Thoracic aorta (tissue), 2 donors: Measurements from ENCODE around the gene A3GALT2. TPM values are rescaled to one million over a fixed set of nuclear protein-coding genes. Genes with fewer than 3 reads are reported as not detected.

Source experiments
- ATAC-seq: fragments of 150-250 bp; one replicate; pipeline ENCODE4 v1.8.0; 2017; ENCODE audit warnings: low read depth; ENCODE audit not compliant: insufficient number of reproducible peaks, low FRiP score
- DNase-seq: peaks from one replicate; pipeline ENCODE4 v3.0.0-alpha.2; 2020; ENCODE audit warnings: low spot score
- H3K27ac ChIP-seq, 2 donors: fragments of 200-600 bp; sonication (generic); 1 replicate in 1 of 2; 2 replicates in 1 of 2; pipeline ENCODE4 v1.5.1; 2016; ENCODE audit warnings: mild to moderate bottlenecking in 2 of 2, moderate library complexity in 2 of 2
- H3K27me3 ChIP-seq: fragments of 200-600 bp; sonication (generic); replicated peaks from 2 replicates; pipeline ENCODE4 v1.6.0; 2016; ENCODE audit warnings: mild to moderate bottlenecking; ENCODE audit not compliant: insufficient read depth
- H3K36me3 ChIP-seq: fragments of 200-600 bp; sonication (generic); one replicate; pipeline ENCODE4 v1.5.1; 2016
- H3K4me1 ChIP-seq, 2 donors: fragments of 200-600 bp; sonication (generic); 1 replicate in 1 of 2; 2 replicates in 1 of 2; pipeline versions ENCODE4 v1.5.1 to v1.6.0; 2016; ENCODE audit warnings: low read depth in 2 of 2, mild to moderate bottlenecking in 1 of 2; ENCODE audit not compliant: control insufficient read depth in 1 of 2
- H3K4me3 ChIP-seq: fragments of 200-600 bp; sonication (generic); 2 replicates; pipeline ENCODE4 v1.5.1; 2016; ENCODE audit warnings: mild to moderate bottlenecking
- H3K9me3 ChIP-seq: fragments of 200-600 bp; sonication (generic); 2 replicates; pipeline ENCODE4 v1.5.1; 2016
- CTCF ChIP-seq: fragments of 200-600 bp; sonication (generic); IDR thresholded peaks from one replicate; pipeline ENCODE4 v1.5.1; 2019; ENCODE audit warnings: antibody characterized with exemption
- total RNA-seq, 2 donors: library from RNA; depleted of rRNA; stranded (reverse); fragments of >200 nt; gene quantifications; one replicate each; pipeline versions ENCODE4 v1.1.0 to v1.2.3, GENCODE V29; 2016

A3GALT2 gene
- total RNA-seq, 2 donors from 2014 or later = 0.54 to 0.71 TPM

- TF ChIP-seq CTCF = no peak
- Histone ChIP-seq H3K4me1 (peaks cover 8 to 23% of the 10 kb centered on the region in 2 donors), H3K9me3 (no peaks in the 10 kb centered on the region), H3K27ac (no peak overlapping the region), H3K27me3 (no peaks in the 10 kb centered on the region), H3K36me3 (peaks cover 3% of the 10 kb centered on the region), H3K4me3 (no peak overlapping the region)
- ATAC-seq (no peak), DNase-seq (no peak)
Measured at GRCh38 chr1:33358795-33359503, 38.1 kb upstream of the A3GALT2 start.

- Histone ChIP-seq H3K9me3 (no peaks in the 10 kb centered on the region), H3K36me3 (peaks cover 3% of the 10 kb centered on the region), H3K4me1 (peaks cover 1 to 16% of the 10 kb centered on the region in 2 donors), H3K27ac (no peak overlapping the region), H3K4me3 (no peak overlapping the region), H3K27me3 (no peaks in the 10 kb centered on the region)
- no peak for TF ChIP-seq CTCF
- no peak for DNase-seq
- ATAC-seq = no peak
Measured at GRCh38 chr1:33358114-33358794, 37.4 kb upstream of the A3GALT2 start.

GRCh38 chr1:33357099-33357498 is 36.2 kb upstream of the A3GALT2 start:
- no peak for TF ChIP-seq CTCF
- H3K36me3 ChIP-seq = peaks cover 3% of the 10 kb centered on the region
- DNase-seq = no peak
- no peaks in the 10 kb centered on the region for H3K9me3 ChIP-seq
- peaks cover 0 to 5% of the 10 kb centered on the region in 2 donors for H3K4me1 ChIP-seq
- H3K27ac ChIP-seq = no peak overlapping the region
- H3K4me3 ChIP-seq = no peak overlapping the region
- ATAC-seq = no peak
- H3K27me3 ChIP-seq = no peaks in the 10 kb centered on the region

GRCh38 chr1:33354707-33355316 is 33.9 kb upstream of the A3GALT2 start:
- H3K36me3 ChIP-seq = peaks cover 3% of the 10 kb centered on the region
- no peak overlapping the region for H3K4me3 ChIP-seq
- TF ChIP-seq CTCF = no peak
- H3K9me3 ChIP-seq = no peaks in the 10 kb centered on the region
- no peaks in the 10 kb centered on the region for H3K27me3 ChIP-seq
- peaks cover 0 to 9% of the 10 kb centered on the region in 2 donors for H3K4me1 ChIP-seq
- no peak for DNase-seq
- no peak for ATAC-seq
- no peak overlapping the region for H3K27ac ChIP-seq

GRCh38 chr1:33353531-33353930 is 32.6 kb upstream of the A3GALT2 start:
- Histone ChIP-seq H3K36me3 (peaks cover 3% of the 10 kb centered on the region), H3K4me3 (no peak overlapping the region), H3K27ac (no peak overlapping the region), H3K27me3 (no peaks in the 10 kb centered on the region), H3K9me3 (no peaks in the 10 kb centered on the region), H3K4me1 (peaks cover 0 to 9% of the 10 kb centered on the region in 2 donors)
- DNase-seq (no peak), ATAC-seq (no peak)
- no peak for TF ChIP-seq CTCF
